Measurements from ENCODE around the gene TRIP10.
"Not testable (repeated sequence)": the region's sequence is repeated elsewhere in the genome, so short reads cannot be mapped to it uniquely, and the experiment has no call there.

The TRIP10 gene

DNA sequence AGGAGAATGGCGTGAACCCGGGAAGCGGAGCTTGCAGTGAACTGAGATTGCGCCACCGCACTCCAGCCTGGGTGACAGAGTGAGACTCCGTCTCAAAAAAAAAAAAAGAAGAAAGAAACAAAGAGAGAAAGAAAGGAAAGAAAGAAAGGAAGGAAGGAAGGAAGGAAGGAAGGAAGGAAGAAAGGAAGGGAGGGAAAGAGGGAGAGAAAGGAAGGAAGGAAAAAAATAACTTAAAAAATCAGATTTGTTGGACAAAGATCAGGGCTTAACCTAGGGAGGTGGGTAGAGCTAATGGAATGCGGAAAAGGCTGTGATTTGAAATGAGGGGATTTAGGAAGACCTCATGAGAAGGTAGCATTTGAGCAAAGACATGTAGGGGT, 32.2 kb downstream of the TRIP10 start:
- not testable (repeated sequence) for DNase-seq

DNA sequence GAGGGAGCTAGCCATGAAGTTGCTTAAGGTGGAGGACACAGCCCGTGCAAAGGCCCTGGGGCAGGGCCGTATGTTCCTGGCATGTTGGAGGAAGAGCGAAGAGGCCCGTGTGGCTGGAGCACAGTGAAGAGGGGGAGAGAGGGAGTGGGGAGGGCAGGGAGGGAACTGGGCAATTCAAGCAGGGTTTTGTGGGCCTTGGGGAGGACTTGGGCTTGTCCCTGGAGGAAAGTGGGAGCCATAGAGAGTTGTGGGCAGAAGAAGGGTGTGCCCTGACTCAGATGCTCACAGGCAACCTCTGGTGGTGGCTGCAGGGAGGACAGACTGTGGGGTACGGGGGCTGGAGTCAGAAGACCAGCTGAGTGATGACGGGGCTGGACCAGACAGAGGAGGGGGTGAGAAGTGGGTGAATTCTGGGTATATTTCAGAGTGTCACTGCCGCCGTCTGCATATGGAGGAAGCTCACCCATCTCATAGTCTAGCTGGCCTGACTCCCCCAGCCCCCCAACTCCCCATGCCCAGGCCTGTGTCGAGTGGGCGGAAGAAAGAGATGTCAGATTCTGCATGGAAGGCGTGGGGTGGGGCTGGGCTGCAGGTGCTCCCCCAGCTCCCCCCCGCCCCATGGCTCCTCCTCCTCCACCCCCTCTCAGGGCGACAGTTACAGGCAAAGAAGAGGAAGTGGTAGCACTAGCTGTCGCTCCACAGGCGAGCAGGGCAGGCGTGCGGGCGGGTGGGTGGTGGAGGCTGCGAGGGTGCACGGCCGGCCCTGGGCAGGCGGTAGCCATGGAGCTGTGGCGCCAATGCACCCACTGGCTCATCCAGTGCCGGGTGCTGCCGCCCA, 32.8 kb downstream of the TRIP10 start, which contains the start of gene VAV1:
Gene VAV1, plus strand, starts transcription at position 681 of the 838 bp plus-strand sequence. Its CDS starts 100 bp downstream, at position 781.
- no peak for DNase-seq

- no peak for DNase-seq
Observed at GRCh38 chr19:6772866-6773322, 33.4 kb downstream of the TRIP10 start.

- no peak for DNase-seq
Observed at GRCh38 chr19:6773323-6773931, 33.9 kb downstream of the TRIP10 start.

- no peak for DNase-seq
Observed at GRCh38 chr19:6774821-6775707, 35.6 kb downstream of the TRIP10 start.

DNA sequence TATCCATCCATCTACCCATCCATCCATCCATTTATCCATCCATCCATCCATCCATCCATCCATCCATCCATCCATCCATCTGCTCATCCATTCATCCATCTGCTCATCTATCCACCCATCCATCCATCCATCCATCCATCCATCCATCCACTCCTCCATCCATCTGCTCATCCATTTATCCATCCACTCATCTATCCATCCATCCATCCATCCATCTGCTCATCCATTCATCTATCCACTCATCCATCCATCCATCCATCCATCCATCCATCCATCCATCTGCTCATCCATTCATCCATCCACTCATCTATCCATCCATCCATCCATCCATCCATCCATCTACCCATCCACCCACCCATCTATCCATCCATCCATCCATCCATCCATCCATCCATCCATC, 36.6 kb downstream of the TRIP10 start:
- DNase-seq: not testable (repeated sequence)

GRCh38 chr19:6776999-6777398, 37.5 kb downstream of the TRIP10 start:
- DNase-seq: no peak

DNA sequence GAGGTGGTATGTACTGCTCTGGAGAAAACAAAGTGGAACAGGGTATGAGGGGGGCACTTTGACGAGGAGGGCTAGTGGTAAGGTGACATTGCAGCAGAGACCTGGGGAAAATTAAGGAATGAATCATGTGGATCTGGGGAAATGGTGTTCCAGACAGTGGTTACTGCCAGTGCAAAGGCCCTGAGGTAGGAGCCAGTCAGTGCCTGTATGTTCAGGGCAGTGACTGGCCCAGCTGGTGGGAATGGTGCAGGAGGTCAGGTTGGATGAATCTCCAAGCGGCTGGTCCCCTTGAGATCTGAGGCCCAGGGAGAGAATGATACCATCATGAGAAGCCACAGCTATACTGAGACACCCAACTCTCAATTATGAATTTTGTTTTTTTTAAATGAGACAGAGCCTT, 38.0 kb downstream of the TRIP10 start:
- DNase-seq: no peak

DNA sequence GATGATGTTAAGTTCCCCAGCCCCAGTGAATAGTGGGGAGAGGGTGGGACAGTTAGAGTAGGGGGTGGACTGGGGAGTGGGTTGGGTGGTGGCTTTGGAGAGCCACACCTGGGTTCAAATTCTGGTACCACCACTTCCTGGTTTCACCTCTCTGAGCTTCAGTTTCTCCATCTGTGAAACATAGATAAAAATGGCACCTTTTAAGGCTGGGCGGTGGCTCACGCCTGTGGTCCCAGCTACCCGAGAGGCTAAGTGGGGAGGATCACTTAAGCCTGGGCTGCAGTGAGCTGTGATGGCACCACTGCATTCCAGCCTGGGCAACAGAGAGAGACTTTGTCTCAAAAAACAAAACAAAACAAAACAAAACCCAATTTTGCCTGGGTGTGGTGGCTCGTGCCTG, 38.9 kb downstream of the TRIP10 start:
- DNase-seq: no peak

DNA sequence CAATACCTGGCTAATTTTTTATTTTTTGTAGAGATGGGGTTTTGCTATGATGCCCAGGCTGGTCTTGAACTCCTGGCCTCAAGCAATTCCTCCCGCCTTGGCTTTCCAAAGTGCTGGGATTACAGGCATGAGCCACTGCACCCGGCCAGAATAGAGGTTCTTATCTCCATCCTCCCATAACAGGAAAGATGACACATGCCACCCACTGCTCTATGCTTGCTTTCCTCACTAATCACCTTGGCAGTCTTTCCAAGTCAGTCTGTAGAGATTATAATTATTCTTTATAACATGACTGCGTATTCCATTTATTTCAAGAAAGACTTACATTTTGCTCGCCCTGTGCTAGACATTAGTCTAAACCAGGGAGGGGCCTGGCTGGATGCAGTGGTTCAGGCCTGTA, 39.7 kb downstream of the TRIP10 start:
- no peak for DNase-seq

DNA sequence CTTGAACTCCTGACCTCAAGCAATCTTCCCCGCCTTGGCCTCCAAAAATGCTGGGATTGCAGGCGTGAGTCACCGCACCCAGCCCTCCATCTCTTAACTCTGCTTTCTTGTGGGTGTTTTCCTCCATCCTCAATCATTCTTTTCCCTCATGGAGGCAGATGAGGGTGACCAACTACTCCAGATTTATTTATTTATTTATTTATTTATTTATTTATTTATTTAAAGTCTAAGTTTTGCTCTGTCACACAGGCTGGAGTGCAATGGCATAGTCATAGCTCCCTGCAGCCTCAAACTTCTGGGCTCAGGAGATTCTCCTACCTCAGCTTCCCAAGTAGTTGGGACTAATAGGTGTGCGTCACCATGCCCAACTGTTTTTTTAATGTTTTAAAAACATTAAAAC, 47.9 kb downstream of the TRIP10 start:
- DNase-seq: no peak

GRCh38 chr19:6788896-6789295, 49.4 kb downstream of the TRIP10 start:
- DNase-seq: no peak

GRCh38 chr19:6790194-6791128, 51.0 kb downstream of the TRIP10 start:
- no peak for DNase-seq

DNA sequence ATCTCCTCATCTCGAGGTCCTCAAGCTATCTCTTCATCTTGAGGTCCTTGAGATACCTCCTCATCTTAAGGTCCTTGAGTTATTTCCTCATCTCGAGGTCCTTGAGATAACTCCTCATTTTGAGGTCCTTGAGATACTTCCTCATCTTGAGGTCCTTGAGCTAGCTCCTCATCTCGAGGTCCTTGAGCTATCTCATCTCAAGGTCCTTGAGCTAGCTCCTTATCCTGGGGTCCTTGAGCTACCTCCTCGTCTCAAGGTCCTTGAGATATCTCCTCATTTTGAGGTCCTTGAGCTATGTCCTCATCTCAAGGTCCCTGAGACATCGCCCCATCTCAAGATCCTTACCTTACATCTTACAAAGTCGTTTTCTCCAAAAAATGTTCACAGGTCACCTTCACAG, 51.8 kb downstream of the TRIP10 start:
- DNase-seq: no peak

DNA sequence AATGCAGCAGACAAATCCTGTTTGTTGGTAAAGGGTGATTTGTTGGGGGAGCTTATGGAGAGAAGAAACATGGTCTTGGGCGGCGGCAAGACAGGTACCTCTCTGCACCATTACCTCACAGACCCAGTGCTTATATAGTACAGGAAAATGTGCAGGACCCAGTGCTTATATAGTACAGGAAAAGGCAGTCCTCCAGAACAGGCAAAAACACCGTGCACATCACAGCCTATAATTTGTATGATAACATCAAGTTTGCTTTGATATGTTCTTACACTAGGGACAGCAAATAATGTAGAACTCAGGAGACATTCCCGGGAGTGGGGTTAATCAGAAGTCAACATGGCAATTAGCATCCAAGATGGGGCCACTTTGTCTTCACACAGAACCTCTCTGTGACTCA, 53.9 kb downstream of the TRIP10 start:
- no peak for DNase-seq

DNA sequence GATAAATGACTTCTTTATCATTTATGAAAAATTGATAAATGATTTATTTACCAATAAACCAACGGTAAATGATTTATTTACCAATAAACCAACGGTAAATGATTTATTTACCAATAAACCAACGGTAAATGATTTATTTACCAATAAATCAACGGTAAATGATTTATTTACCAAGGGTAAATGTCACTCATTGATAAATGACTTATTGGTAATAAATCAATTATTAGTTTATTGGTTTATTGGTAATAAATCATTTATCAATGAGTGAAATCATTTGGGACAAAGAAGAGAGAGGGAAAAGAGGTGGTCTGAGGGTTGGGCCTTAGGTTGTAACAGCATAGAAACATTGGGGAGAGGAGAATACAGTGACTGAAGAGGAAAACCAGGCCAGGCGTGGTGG, 54.5 kb downstream of the TRIP10 start:
- no peak for DNase-seq

GRCh38 chr19:6794686-6795431, 55.4 kb downstream of the TRIP10 start:
- no peak for DNase-seq

GRCh38 chr19:6796278-6796677, 56.8 kb downstream of the TRIP10 start:
- DNase-seq: no peak

DNA sequence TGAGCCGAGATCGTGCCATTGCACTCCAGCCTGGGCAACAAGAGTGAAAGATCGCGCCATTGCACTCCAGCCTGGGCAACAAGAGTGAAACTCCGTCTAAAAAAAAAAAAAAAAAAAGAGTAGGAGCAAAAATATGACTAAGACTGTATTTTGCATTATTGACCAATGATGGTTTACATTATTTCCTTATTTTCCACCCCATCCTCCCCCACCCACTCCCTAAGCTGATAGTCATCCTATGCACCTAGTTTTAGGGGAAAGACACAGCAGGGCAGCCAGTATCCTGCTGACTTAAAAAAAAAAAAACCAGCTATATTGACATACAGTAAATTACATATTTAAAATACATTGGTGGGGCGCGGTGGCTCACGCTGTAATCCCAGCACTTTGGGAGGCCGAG, 58.2 kb downstream of the TRIP10 start:
- no peak for DNase-seq

- DNase-seq: not testable (repeated sequence)
Observed at GRCh38 chr19:6800160-6800790, 60.8 kb downstream of the TRIP10 start.

- no peak for DNase-seq
Observed at GRCh38 chr19:6800991-6801484, 61.6 kb downstream of the TRIP10 start.
